Skeletal muscle cell (primary cell): ENCODE results near the gene CASK.
"Not testable (repeated sequence)": the region's sequence is repeated elsewhere in the genome, so short reads cannot be mapped to it uniquely, and the experiment has no call there.

ENCODE experiments used
- DNase-seq: peaks from one replicate; pipeline ENCODE4 v3.0.0-alpha.2; 2010; ENCODE audit warnings: low read depth
- H3K4me3 ChIP-seq: 2 replicates; pipeline ENCODE4 v1.5.1; 2011; ENCODE audit warnings: low read depth, mild to moderate bottlenecking, control low read depth, low read length, moderate library complexity

CASK gene

DNA sequence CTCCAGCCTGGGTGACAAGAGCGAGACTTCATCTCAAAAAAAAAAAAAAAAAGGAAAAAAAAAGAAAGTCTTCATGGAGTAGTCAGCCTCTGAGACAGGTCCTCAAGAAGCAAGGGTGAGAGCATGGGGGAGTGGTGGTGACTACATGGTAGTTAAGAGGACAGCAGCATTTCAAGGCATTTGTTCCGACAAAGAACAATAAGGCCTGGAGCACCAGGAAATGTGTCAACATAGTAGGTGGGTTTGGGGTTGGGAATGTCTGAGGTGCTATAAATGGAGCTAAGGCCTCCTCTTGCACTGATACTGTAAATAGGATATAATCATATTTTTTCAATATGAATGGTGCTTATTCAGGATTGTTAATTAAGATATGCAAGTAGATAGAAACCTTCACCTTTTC lies 165.0 kb downstream of the CASK start:
- no peak overlapping the region for H3K4me3 ChIP-seq
- no peak for DNase-seq

DNA sequence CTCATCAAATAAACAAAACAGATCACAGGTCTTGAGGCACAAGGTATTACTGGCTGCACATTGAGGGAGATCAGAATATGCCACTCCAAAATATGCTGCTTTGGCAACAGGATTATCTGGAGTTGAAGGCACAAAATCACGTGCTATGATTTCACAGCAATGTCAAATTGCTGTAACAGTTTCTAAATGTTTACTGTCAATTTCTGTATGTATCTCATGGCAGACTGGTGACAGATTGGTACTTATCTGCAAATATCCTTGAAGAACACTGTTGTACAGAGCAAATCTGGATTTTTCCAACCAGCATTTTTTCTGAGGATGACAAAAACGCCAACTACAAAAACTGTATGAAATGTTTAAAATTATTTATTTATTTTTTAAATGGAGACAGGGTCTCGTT lies 172.6 kb downstream of the CASK start:
- no peak overlapping the region for H3K4me3 ChIP-seq
- DNase-seq = no peak

DNA sequence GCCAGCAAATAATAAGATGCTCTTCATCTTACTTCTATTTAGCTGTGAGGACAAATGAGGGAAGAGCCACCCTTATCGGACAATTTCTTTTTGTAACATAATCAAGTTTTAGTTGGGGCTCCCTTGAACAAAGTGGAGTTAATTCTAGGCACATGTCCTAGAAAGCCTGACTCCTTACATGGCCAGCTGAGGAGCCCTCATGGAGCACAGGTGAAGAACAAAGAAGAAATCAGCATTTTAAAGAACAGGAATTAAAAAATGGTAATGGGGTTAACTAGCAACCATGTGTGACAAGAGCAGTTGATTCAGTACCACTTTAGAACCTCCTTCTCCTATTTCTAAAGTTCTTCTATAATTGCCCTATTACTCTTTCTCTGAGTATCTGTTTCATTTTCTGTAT lies 183.5 kb downstream of the CASK start:
- no peak overlapping the region for H3K4me3 ChIP-seq

DNA sequence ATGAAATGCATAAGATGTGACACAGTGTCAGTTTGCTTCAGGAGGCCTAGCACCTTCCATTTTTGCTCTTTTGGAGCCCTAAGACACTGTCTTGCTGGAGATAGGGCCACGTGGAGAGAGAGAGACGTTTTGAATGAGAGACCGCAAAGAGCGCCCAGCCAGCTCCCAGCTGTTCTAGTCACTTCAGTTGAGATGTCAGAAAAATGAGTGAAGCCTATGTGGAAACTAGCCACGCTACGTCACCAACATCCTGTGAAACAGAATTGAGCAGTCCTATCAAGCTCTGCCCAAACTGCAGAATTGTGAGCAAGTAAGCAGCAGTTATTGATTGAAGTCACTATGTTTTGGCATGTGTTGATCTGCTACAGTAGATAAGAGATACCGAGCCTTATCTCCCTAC lies 186.3 kb downstream of the CASK start:
- H3K4me3 ChIP-seq = no peak overlapping the region
- DNase-seq = no peak

More for the DNA sequence above, 183.5 kb downstream of the CASK start:
- no peak for DNase-seq

DNA sequence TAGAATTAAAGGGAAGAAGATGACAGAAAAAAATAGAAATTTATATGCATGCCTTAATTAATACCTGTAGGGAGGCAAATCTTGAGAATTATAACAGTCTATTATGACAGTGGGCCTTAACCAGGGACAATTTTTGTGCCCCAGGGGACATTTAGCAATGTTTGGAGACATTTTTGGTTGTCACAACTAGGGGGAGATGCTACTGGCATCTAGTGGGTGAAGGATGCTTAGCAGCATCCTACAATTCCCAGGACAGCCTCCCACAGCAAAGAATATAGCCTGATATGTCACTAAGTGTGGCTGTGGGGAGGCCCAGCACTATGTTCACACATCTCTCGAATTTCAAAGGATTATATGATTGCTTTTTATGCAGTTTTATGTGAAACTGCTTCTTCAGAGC lies 188.8 kb downstream of the CASK start:
- no peak for DNase-seq
- no peak overlapping the region for H3K4me3 ChIP-seq

DNA sequence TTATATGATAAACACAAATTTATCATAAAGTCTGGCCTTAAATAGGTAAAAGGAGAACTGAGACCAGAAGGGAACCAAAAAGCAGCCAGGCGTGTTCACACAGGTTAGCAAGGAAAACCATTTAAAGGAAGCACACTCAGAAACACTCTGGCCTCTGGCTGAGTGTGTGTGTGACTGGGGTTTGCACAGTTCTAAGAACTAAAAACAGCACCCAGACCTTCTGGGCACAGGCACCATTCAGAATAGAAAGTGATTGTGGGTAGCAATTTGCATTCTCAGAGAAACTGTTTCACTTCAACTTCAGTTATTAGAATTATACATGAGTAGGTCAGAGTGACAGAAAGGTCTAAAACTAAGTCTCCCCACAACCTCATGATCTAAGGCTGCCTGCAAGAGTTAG lies 189.4 kb downstream of the CASK start:
- no peak for DNase-seq
- no peak overlapping the region for H3K4me3 ChIP-seq

DNA sequence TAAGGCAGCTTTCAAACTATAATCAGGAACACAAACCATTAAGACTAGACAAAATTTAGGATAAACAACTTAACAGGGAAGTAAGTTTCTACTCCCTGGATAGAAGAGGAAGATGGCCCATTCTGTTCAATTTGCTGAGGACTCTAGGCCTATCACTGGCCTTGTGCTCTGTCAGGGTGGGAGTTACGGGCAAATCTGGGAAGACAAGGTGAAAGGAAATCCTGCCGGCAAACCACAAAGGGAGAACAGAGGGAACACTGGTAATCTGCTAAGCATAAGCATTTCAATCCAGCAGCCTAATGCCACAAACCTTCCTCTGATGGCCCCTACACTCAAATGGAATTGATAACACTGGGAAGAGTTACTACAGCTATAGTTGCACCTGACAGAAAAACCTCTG lies 191.1 kb downstream of the CASK start:
- H3K4me3 ChIP-seq = no peak overlapping the region
- DNase-seq = no peak

DNA sequence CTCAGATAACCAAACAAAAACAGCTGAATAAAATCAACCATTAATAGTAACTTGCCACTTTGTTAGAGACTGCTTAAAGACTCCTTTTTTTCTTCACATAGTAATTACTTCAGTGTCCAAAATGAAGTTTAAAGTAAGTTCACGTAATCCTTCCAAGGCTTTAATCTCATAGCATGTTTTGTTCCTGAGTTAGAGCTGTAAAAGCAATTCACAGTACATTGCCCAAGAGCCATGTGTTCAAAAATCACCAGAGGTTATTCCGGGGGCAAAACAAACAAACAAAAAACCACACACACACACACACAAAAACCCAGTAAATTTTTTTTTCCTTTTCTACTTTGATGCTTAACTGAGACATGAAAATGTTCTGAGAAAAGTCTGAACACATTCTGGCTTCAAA lies 193.3 kb downstream of the CASK start:
- DNase-seq = no peak

DNA sequence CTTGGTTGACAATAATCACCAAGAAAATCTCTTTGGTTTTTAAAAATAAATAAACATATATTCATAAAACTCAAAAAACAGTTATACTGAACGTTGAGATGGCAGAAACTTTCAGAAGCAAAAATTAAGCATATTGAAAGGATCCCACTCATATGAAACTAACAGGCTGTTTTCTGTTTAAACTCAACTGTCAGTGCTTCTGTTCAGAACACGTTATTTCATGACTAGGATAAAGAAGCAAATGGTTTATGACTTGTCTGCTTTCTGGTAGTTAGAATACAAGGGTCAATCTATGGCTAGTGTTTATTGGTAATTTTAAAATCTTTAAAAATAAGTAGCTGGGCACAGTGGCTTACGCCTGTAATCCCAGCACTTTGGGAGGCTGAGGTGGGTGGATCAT lies 195.2 kb downstream of the CASK start:
- no peak overlapping the region for H3K4me3 ChIP-seq
- no peak for DNase-seq

More for the DNA sequence above, 193.3 kb downstream of the CASK start:
- no peak overlapping the region for H3K4me3 ChIP-seq

DNA sequence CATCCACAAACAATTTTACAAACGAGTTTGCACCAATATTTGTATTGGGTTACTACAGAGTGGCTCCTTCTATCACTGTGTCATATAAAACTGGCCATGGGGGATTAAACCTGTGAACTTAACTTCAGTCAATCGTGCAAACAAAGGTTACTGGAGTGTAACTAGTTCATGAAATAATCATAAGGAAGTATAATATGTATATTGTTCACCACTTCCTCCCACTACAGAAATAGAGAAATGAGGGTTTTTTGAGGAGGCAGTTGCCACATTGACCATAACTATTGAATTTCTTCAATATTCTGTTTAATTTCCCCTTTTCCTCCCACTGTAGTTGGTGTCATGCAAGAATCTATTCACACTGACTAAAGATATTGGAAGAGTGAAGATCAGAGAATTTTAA lies 199.5 kb downstream of the CASK start, which contains the start of gene GPR82:
Gene GPR82, plus strand, starts transcription at position 356 of the 400 bp plus-strand sequence. CDS start 2,846 bp downstream, outside the sequence.
- DNase-seq = no peak
- H3K4me3 ChIP-seq = no peak within 1 kb of the TSS

DNA sequence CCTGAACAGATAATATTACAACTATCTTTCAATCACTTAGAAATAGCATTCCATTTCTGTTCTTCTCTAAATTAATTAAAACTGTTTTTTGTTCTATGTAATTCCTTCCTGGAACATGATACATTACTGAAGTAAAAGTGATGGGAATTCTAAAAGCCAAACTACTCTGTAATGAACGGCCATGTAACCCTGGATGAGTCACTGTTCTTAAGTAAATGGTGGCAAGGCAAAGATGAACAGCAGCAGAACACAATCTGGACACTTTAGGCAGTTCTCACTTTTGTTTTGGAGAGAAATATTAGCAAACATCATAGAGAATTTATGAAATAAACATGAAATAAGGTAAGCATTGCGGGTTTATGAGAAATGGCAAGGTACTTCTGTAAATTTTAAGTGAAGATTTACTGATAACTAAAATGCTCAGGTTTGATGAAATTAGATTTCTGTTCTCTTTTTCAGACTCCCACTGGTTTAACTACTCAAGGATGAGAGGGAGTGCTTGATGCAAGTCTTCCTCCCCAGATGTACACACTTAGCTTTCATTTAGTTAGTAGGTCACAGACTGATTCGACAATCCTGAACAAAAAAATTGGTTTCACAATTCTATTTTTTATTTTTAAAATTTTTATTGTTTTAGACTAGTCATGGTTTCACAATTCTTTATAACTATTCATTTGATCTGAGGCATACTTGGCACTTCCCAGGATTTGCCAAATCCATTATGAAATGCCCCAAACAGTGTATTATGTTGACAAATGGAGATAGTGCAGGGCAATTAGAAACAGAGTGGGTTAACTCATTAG lies 200.3 kb downstream of the CASK start:
- DNase-seq = no peak
- no peak overlapping the region for H3K4me3 ChIP-seq

DNA sequence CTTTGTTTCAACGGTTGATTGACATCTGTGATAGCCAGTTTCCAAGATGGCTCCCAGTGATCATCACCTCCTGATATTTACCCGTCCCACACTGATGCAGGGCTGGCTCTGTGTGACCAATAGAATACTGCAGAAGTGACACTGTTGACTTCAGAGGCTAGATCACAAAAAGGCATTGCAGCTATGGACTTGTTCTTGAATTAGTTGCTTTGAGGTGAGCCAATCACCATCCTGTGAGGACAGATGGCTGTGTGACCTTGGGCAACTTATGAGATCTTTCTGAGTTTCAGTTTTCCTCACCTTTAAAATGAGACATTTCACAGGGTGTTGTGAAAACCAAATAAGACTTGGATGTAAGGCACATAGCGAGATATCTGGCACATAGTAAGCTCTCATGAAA lies 201.1 kb downstream of the CASK start:
- H3K4me3 ChIP-seq = no peak overlapping the region

DNA sequence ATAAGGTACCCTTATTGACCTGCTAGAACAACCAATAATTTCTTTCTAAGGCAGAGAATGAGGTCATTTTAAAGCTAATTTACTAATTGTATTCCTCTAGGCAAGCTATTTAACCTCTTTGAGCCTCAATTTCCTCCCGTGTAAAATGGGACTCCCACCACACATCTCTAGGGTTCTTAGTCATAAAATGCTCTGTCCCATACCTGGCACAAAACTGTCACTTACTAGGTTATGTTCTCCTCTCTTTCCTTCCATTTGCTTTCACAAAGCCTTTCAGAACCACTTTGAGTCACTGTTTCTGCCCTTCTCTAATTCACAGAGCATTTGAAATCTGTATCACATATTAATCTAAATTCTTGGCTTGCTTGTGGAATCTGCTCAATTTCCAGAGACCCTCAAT lies 201.8 kb downstream of the CASK start:
- DNase-seq = no peak
- no peak overlapping the region for H3K4me3 ChIP-seq

More for the DNA sequence above, 201.1 kb downstream of the CASK start:
- DNase-seq = no peak

DNA sequence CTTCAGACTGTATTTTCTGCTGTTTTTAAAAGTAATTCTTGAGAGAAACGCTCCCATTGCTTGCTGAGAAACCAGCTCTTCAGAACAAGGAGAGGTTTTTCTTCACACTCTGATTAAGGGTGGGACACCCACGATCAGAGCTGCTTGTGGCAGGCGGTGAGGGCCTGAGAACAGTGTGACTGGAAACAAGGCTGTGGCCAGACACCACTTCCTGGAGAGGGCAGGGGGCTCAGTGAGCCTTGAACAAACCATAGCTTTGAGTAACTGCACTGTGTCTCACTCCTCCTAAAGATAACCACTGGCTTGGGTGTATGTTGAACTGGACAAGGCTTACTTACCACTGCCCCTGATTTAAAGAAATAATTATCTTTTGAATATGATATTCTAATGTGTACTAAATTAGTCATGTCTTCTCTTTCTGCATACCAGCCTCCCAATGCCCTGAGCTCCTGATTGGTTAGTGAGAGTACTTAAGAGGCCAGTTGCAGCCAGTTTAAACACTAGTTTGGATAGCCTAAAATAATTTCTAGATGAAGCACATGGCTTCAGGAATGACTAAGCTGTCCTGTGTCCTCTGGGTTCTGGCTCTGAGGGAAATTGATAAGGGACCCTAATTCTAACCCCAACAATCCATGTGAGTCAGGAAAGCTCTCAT lies 203.1 kb downstream of the CASK start:
- DNase-seq = no peak
- H3K4me3 ChIP-seq = no peak overlapping the region

DNA sequence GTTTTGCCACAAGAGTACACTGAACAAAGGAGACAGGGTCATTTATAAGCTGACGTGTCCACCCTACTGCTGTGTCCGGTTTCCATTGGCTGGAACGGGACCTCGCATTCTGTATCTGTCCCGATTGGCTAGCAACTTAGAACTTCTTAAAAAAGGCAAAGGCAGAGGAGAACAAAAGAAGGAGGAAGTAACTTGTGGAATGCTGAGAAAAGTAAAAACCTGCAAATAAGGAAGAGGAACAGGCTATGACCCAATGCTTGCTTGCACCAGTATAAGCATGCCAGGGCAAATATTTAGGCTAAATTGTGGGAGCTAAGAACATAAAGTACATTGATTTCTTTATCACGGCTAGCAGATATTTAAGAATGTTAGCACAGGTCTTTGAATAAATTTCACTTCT lies 203.7 kb downstream of the CASK start:
- not testable (repeated sequence) for DNase-seq

DNA sequence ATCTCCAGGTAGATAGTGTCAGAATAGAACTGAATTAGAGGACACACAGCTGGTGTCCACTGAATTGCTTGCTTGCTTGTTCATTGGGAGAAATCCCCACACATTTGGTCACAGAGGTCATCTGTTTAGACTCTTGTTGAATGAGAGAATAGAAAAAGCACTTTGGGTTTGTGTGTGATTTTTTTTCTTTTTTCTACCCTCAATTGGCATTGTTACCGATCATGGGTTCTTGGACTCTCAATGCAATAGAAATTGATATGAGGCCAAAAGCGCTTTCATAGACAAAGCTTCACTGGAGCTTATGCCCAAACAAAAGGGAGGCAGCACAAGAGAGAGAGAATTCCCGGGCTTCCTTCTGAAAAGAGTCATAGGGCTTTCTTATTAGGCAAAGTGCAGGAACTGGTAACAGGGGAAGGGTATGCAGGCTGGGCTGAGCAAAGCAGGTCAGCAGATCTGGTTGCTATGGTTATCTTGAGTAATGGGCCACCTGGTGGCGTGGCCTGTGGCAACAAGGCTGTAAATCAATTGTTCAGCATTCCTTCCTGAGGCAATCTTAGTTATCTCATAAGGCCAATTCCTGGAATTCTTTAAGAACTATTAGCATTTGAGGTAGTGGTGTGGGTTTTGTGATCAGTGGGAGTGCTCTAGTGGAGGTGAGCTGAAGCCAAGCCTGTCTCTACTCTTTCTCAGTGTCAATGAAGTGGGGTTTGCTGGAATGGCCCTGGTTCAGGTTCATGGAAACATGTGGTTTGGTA lies 204.7 kb downstream of the CASK start:
- no peak overlapping the region for H3K4me3 ChIP-seq
- no peak for DNase-seq

More for the DNA sequence above, 203.7 kb downstream of the CASK start:
- H3K4me3 ChIP-seq = not testable (repeated sequence)

DNA sequence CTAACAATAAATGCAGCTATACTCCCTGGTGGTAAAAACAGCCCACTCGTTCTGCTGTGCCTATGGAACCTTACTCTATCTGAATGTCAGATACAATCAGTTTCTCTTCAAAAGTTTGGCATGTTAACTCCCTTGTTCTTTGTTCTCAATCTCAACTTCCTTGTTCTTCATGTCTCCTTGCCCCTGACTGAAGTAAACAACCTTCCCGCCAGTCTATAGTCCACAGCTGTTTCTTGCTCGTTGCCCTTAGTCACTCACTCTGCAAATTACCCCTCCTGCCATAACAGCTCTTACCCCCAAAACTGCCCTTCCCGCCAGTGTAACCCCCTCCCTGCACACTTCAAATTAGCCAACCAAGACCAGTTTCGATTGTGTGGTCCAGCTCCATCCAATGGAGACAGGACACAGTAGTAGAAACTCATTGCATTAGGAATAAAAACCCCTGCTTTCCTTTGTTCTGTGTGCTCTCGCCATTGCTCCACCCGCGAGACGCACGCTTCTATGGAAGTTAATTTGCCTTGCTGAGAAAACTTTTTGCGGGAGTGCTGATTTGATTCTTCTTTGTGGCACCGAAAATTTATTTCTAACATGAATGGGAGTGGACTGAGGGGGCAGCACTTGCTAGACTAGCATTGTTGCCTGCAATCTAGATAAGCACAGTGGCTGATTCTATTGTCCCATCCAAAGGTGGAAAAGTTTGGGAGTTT lies 206.4 kb downstream of the CASK start:
- H3K4me3 ChIP-seq = no peak overlapping the region
- DNase-seq = no peak

DNA sequence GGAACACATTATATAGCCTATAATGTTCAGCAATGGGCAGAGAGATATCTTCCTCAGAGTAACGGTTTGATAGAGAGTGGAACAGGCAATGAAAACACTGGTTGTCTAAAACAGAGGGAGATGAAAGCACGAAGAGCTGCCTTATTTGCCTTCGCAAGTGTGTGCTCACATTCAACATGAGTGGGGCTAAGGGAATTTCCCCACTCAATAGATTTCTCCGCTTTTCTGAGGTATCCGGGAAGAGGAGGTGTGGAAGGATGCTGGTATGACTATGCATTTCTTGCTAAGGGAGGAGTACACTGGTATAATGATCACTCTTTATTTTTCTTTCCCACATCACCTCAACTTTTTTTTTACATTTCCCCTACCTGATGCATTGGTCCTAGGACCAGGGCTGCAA lies 207.1 kb downstream of the CASK start:
- DNase-seq = no peak
- H3K4me3 ChIP-seq = no peak overlapping the region

DNA sequence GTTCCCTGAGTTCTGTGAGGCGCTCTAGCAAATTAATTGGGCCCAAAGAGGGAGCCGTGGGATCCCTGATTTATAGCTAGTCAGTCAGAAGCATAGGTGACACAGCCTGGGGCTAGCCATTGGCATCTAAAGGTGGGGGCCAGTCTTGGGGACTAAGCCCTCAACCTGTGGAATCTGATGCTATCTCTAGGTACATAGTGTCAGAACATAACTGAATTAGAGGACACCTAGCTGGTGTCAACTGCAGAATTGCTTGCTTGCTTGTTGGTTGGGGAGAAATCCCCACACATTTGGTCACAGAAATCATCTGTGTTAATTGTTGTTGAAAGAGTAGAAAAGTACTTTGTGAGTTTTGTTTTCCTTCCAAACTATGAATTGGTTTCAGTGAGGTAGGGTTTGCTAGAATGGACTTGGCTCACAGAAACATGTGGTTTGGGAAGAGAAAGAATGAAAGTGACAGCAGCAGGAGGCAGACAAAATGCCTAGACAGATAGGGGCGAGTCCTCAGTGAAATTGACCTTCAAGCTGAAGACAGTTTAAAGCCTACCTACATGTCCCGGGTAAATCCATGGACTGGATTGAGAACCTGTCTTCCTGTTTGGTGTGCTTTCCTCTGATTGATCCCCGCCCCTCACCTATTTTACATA lies 212.2 kb downstream of the CASK start:
- no peak for DNase-seq
- H3K4me3 ChIP-seq = no peak overlapping the region
